ENCODE data around the gene NHEJ1. TPM values are rescaled to one million over a fixed set of nuclear protein-coding genes. Genes with fewer than 3 reads are reported as not detected.

NHEJ1 gene
- 10 to 100 TPM; 17.7 to 18.6 TPM for total RNA-seq

- Mint-ChIP-seq H3K9me3 (no peaks in the 10 kb centered on the region), H3K4me3 (peak within 1 kb of the TSS; percentile 87), H3K27ac (peak within 1 kb of the TSS; percentile 92), H3K27me3 (no peaks in the 10 kb centered on the region), H3K36me3 (peaks cover 6% of the 10 kb centered on the region), H3K4me1 (ENCODE audit: low read depth) (peaks cover 14% of the 10 kb centered on the region)
- POLR2A ChIA-PET = interaction anchor here (1.0 to 2.0 kb wide), 4 partner anchors 16 to 135 kb away, joined by 3 to 5 read pairs (median 4); partner anchors contain the start of genes CNPPD1 and ZFAND2B
- DNase-seq = peak; percentile 96
- CTCF ChIA-PET = interaction anchor here (1.1 to 5.4 kb wide), 20 partner anchors 11 to 284 kb away, joined by 3 to 136 read pairs (median 6); partner anchors contain the start of genes ANKZF1, ATG9A, CNPPD1 and TUBA4A
- intact Hi-C loops (cut with micrococcal nuclease) = loop anchor here (1.0 kb wide), 9 partner anchors 17 to 228 kb away; partner anchors contain the start of genes DNAJB2, GLB1L, STK16 and TUBA4A
Observed at GRCh38 chr2:219160186-219161017, at the start of gene NHEJ1. NHEJ1 (minus strand) TSS chr2:219160815; CDS start chr2:219158362, 2,453 bp downstream.

GRCh38 chr2:219209236-219210195, 48.9 kb upstream of the NHEJ1 start:
- no peak for DNase-seq
- intact Hi-C loops (cut with micrococcal nuclease) = no loop called here
- H3K9me3 Mint-ChIP-seq = peaks cover 3% of the 10 kb centered on the region
- H3K27ac Mint-ChIP-seq = peak overlapping the region; percentile 68
- no peaks in the 10 kb centered on the region for H3K27me3 Mint-ChIP-seq
- peaks cover 12% of the 10 kb centered on the region for H3K36me3 Mint-ChIP-seq
- CTCF ChIA-PET = interaction anchor here (1.1 to 3.0 kb wide), 4 partner anchors 39 to 229 kb away, joined by 3 to 13 read pairs (median 6); partner anchors contain the start of genes NHEJ1 and SLC23A3
- H3K4me1 Mint-ChIP-seq (ENCODE audit: low read depth) = peaks cover 35% of the 10 kb centered on the region
- no peak overlapping the region for H3K4me3 Mint-ChIP-seq
- POLR2A ChIA-PET = interaction anchor here (0.7 to 2.1 kb wide), 3 partner anchors 9 to 43 kb away, joined by 4 to 13 read pairs (median 6); partner anchors contain the start of genes ABCB6, ANKZF1, ATG9A and TUBA4B

- CTCF ChIA-PET = interaction anchor here (1.1 to 3.5 kb wide), 5 partner anchors 29 to 228 kb away, joined by 4 to 22 read pairs (median 9); partner anchors contain the start of genes NHEJ1 and SLC23A3
- intact Hi-C loops (cut with micrococcal nuclease) = loop anchor here (1.0 kb wide), 1 partner anchor 10 kb away; the partner anchor contains the start of gene ABCB6
- no peaks in the 10 kb centered on the region for H3K27me3 Mint-ChIP-seq
- peaks cover 5% of the 10 kb centered on the region for H3K9me3 Mint-ChIP-seq
- peaks cover 8% of the 10 kb centered on the region for H3K36me3 Mint-ChIP-seq
- H3K27ac Mint-ChIP-seq = peak overlapping the region; percentile 80
- H3K4me1 Mint-ChIP-seq (ENCODE audit: low read depth) = peaks cover 35% of the 10 kb centered on the region
- DNase-seq = no peak
- POLR2A ChIA-PET = interaction anchor here (1.8 to 2.6 kb wide), 4 partner anchors 8 to 31 kb away, joined by 4 to 26 read pairs (median 10); partner anchors contain the start of genes ABCB6, ANKZF1, ATG9A and CNPPD1
- peak overlapping the region; percentile 94 for H3K4me3 Mint-ChIP-seq
Observed at GRCh38 chr2:219207884-219208740, 47.5 kb upstream of the NHEJ1 start.

GRCh38 chr2:219207134-219207883, 46.7 kb upstream of the NHEJ1 start:
- Mint-ChIP-seq H3K36me3 (peaks cover 7% of the 10 kb centered on the region), H3K9me3 (peaks cover 5% of the 10 kb centered on the region), H3K27ac (peak overlapping the region; percentile 80), H3K4me1 (ENCODE audit: low read depth) (peaks cover 34% of the 10 kb centered on the region), H3K27me3 (no peaks in the 10 kb centered on the region), H3K4me3 (peak overlapping the region; percentile 94)
- ChIA-PET POLR2A (interaction anchor here (1.4 to 2.6 kb wide), 6 partner anchors 9 to 43 kb away, joined by 3 to 26 read pairs (median 6); partner anchors contain the start of genes ANKZF1, ATG9A and CNPPD1), CTCF (interaction anchor here (1.1 to 3.5 kb wide), 7 partner anchors 11 to 88 kb away, joined by 5 to 22 read pairs (median 7); partner anchors contain the start of genes ANKZF1, ATG9A, CNPPD1 and NHEJ1)
- intact Hi-C loops (cut with micrococcal nuclease) = loop anchor here (1.0 kb wide), 1 partner anchor 11 kb away; the partner anchor contains the start of gene ABCB6
- DNase-seq = no peak

- Mint-ChIP-seq H3K4me1 (ENCODE audit: low read depth) (peaks cover 32% of the 10 kb centered on the region), H3K4me3 (peak within 1 kb of the TSS; percentile 94), H3K27me3 (no peaks in the 10 kb centered on the region), H3K36me3 (peaks cover 3% of the 10 kb centered on the region), H3K27ac (peak within 1 kb of the TSS; percentile 99), H3K9me3 (peaks cover 5% of the 10 kb centered on the region)
- DNase-seq = peak; percentile 95
- intact Hi-C loops (cut with micrococcal nuclease) = loop anchor here (1.0 kb wide), 8 partner anchors 12 to 547 kb away; partner anchors contain the start of genes ABCB6, ANKZF1, ATG9A and BCS1L
- CTCF ChIA-PET = interaction anchor here (0.7 to 3.5 kb wide), 16 partner anchors 11 to 226 kb away, joined by 3 to 22 read pairs (median 5); partner anchors contain the start of genes ANKZF1, ATG9A, CNPPD1 and GLB1L
- POLR2A ChIA-PET = interaction anchor here (0.7 to 2.6 kb wide), 13 partner anchors 11 to 88 kb away, joined by 3 to 26 read pairs (median 4); partner anchors contain the start of genes ANKZF1, ATG9A, CNPPD1 and GLB1L
Observed at GRCh38 chr2:219206328-219207133, 45.9 kb upstream of the NHEJ1 start, which contains the start of gene ZFAND2B. ZFAND2B (plus strand) TSS chr2:219206782; CDS start chr2:219206988, 206 bp downstream.

- ChIA-PET CTCF (interaction anchor here (1.0 to 3.5 kb wide), 14 partner anchors 12 to 226 kb away, joined by 3 to 22 read pairs (median 5); partner anchors contain the start of genes ANKZF1, ATG9A, CNPPD1 and GLB1L), POLR2A (interaction anchor here (0.6 to 2.6 kb wide), 14 partner anchors 12 to 178 kb away, joined by 3 to 26 read pairs (median 4); partner anchors contain the start of genes ANKZF1, ATG9A, CNPPD1 and GLB1L)
- H3K27ac Mint-ChIP-seq = peak overlapping the region; percentile 99
- no peaks in the 10 kb centered on the region for H3K27me3 Mint-ChIP-seq
- peaks cover 4% of the 10 kb centered on the region for H3K36me3 Mint-ChIP-seq
- H3K4me3 Mint-ChIP-seq = peak overlapping the region; percentile 94
- H3K4me1 Mint-ChIP-seq (ENCODE audit: low read depth) = peaks cover 27% of the 10 kb centered on the region
- no peak for DNase-seq
- H3K9me3 Mint-ChIP-seq = peaks cover 5% of the 10 kb centered on the region
- intact Hi-C loops (cut with micrococcal nuclease) = loop anchor here (1.0 kb wide), 7 partner anchors 23 to 547 kb away; partner anchors contain the start of genes ANKZF1, ATG9A, BCS1L and DNAJB2
Observed at GRCh38 chr2:219205981-219206327, 45.3 kb upstream of the NHEJ1 start.

- intact Hi-C loops (cut with micrococcal nuclease) = no loop called here
- peaks cover 5% of the 10 kb centered on the region for H3K36me3 Mint-ChIP-seq
- H3K4me3 Mint-ChIP-seq = peak overlapping the region; percentile 94
- H3K27me3 Mint-ChIP-seq = no peaks in the 10 kb centered on the region
- H3K9me3 Mint-ChIP-seq = peaks cover 5% of the 10 kb centered on the region
- CTCF ChIA-PET = interaction anchor here (1.0 to 1.6 kb wide), 2 partner anchors 35 to 50 kb away, joined by 3 to 7 read pairs; partner anchors contain the start of gene SLC23A3
- no peak overlapping the region for H3K27ac Mint-ChIP-seq
- peaks cover 25% of the 10 kb centered on the region for H3K4me1 Mint-ChIP-seq (ENCODE audit: low read depth)
- POLR2A ChIA-PET = interaction anchor here (2.0 to 2.6 kb wide), 2 partner anchors 25 to 28 kb away, joined by 16 to 26 read pairs; partner anchors contain the start of genes ANKZF1, ATG9A and CNPPD1
- DNase-seq = no peak
Observed at GRCh38 chr2:219205165-219205538, 44.5 kb upstream of the NHEJ1 start.

GRCh38 chr2:219204425-219205164, 44.0 kb upstream of the NHEJ1 start:
- peaks cover 5% of the 10 kb centered on the region for H3K36me3 Mint-ChIP-seq
- DNase-seq = no peak
- H3K27ac Mint-ChIP-seq = no peak overlapping the region

More at GRCh38 chr2:219204425-219205164, 44.0 kb upstream of the NHEJ1 start:
- Mint-ChIP-seq H3K9me3 (peaks cover 5% of the 10 kb centered on the region), H3K4me1 (ENCODE audit: low read depth) (peaks cover 25% of the 10 kb centered on the region), H3K27me3 (no peaks in the 10 kb centered on the region), H3K4me3 (no peak overlapping the region)
- ChIA-PET POLR2A (no interaction called here), CTCF (interaction anchor here (0.7 kb wide), 1 partner anchor 33 kb away, joined by 3 read pairs; no protein-coding TSS in a partner anchor)
- intact Hi-C loops (cut with micrococcal nuclease) = no loop called here
